Measurements from ENCODE around the gene DMRTA2. TPM values are rescaled to one million over a fixed set of nuclear protein-coding genes. Genes with fewer than 3 reads are reported as not detected.

Gene DMRTA2
- total and polyA plus RNA-seq, 4 donors, result 0.08 to 0.83 TPM; not detected in 2

DNA sequence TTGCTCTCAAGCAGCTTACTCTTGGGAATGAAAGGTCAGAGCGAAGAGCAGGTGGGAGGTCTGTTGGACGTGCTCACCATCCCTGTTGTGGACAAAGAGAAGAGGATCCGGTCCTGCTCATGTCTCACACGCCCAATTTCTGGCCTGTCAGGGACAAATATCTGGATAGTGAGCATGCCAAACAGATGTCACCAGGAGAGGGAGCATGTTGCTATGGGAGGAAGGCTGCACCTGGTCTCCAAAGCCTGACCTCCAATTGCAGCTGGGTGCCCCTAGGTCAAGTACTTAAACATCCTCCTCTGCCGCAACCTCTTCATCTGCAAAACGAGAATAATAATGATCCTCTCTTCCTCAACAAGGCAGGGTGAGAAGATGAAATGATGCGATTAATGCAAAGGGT, 53.4 kb downstream of the DMRTA2 start:
- no peak for DNase-seq
- H3K36me3 ChIP-seq (ENCODE audit: control insufficient read depth in 4 of 4, insufficient read depth in 4 of 4, low read length in 4 of 4), result no peaks in the 10 kb centered on the region
- ATAC-seq (ENCODE audit: insufficient read depth, low FRiP score), result no peak
- H3K4me1 ChIP-seq (ENCODE audit: control insufficient read depth in 5 of 5, insufficient read depth in 5 of 5, low read length in 5 of 5), result peaks cover 0 to 1% (median 0%) of the 10 kb centered on the region in 5 donors
- 81 to 83% methylated on average over 7 of the region's 7 CpGs for WGBS, 2 donors
- H3K9ac ChIP-seq (ENCODE audit: insufficient read depth in 1 of 2, low read length in 2 of 2), result no peak overlapping the region
- H3K9me3 ChIP-seq (ENCODE audit: control insufficient read depth in 4 of 4, insufficient read depth in 3 of 4, low read length in 3 of 4), result peaks cover 0 to 2% (median 0%) of the 10 kb centered on the region in 4 donors
- H3K27me3 ChIP-seq (ENCODE audit: control insufficient read depth in 3 of 3, insufficient read depth in 3 of 3, low read length in 2 of 3), result peaks cover 0 to 14% (median 11%) of the 10 kb centered on the region in 3 donors
- TF ChIP-seq, protein P1, sequence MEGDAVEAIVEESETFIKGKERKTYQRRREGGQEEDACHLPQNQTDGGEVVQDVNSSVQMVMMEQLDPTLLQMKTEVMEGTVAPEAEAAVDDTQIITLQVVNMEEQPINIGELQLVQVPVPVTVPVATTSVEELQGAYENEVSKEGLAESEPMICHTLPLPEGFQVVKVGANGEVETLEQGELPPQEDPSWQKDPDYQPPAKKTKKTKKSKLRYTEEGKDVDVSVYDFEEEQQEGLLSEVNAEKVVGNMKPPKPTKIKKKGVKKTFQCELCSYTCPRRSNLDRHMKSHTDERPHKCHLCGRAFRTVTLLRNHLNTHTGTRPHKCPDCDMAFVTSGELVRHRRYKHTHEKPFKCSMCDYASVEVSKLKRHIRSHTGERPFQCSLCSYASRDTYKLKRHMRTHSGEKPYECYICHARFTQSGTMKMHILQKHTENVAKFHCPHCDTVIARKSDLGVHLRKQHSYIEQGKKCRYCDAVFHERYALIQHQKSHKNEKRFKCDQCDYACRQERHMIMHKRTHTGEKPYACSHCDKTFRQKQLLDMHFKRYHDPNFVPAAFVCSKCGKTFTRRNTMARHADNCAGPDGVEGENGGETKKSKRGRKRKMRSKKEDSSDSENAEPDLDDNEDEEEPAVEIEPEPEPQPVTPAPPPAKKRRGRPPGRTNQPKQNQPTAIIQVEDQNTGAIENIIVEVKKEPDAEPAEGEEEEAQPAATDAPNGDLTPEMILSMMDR (IDR thresholded peaks at IDR 0.05; ENCODE audit: control extremely low read depth, extremely low read depth), result no peak
- H3K27ac ChIP-seq (ENCODE audit: low read depth in 1 of 2, low read length in 1 of 2), result no peak overlapping the region
- H3K4me3 ChIP-seq, result no peak overlapping the region

DNA sequence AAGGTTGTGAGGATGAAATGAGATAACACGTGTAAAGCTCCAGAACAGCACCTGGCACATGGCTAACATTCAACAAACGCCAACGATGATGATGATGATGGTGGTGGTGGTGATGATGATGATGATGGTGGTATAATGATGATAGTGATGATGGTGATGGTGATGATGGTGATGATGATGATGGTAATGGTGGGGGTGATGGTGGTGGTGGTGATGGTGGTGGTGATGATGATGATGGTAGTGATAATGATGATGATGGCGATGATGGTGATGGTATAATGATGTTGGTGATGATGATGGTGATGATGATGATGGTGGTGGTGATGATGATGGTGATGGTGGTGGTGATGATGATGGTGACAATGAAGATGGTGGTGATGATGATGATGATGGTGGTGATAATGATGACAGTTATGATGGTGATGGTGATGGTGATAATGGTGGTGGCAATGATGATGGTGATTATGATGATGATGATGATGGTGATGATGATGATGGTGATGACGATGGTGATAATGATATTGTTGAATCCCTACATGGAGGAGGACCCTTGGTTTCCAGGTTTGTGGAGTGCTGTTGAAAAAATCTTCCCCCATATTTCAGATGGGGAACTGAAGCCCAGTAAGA, 54.1 kb downstream of the DMRTA2 start:
- no peaks in the 10 kb centered on the region for H3K36me3 ChIP-seq (ENCODE audit: control insufficient read depth in 4 of 4, insufficient read depth in 4 of 4, low read length in 4 of 4)
- no peak overlapping the region for H3K9ac ChIP-seq (ENCODE audit: insufficient read depth in 1 of 2, low read length in 2 of 2)
- no peak overlapping the region for H3K27ac ChIP-seq (ENCODE audit: low read depth in 1 of 2, low read length in 1 of 2)
- H3K4me1 ChIP-seq (ENCODE audit: control insufficient read depth in 5 of 5, insufficient read depth in 5 of 5, low read length in 5 of 5), result peaks cover 0 to 1% (median 0%) of the 10 kb centered on the region in 5 donors
- ATAC-seq (ENCODE audit: insufficient read depth, low FRiP score) (no peak), DNase-seq (no peak)
- H3K9me3 ChIP-seq (ENCODE audit: control insufficient read depth in 4 of 4, insufficient read depth in 3 of 4, low read length in 3 of 4), result peaks cover 0 to 2% (median 0%) of the 10 kb centered on the region in 4 donors
- H3K27me3 ChIP-seq (ENCODE audit: control insufficient read depth in 3 of 3, insufficient read depth in 3 of 3, low read length in 2 of 3), result peaks cover 0 to 14% (median 11%) of the 10 kb centered on the region in 3 donors
- WGBS, 2 donors, result 76 to 82% methylated on average over 5 of the region's 5 CpGs
- H3K4me3 ChIP-seq, result no peak overlapping the region
- TF ChIP-seq, protein P1 (IDR thresholded peaks at IDR 0.05; ENCODE audit: control extremely low read depth, extremely low read depth), result no peak

DNA sequence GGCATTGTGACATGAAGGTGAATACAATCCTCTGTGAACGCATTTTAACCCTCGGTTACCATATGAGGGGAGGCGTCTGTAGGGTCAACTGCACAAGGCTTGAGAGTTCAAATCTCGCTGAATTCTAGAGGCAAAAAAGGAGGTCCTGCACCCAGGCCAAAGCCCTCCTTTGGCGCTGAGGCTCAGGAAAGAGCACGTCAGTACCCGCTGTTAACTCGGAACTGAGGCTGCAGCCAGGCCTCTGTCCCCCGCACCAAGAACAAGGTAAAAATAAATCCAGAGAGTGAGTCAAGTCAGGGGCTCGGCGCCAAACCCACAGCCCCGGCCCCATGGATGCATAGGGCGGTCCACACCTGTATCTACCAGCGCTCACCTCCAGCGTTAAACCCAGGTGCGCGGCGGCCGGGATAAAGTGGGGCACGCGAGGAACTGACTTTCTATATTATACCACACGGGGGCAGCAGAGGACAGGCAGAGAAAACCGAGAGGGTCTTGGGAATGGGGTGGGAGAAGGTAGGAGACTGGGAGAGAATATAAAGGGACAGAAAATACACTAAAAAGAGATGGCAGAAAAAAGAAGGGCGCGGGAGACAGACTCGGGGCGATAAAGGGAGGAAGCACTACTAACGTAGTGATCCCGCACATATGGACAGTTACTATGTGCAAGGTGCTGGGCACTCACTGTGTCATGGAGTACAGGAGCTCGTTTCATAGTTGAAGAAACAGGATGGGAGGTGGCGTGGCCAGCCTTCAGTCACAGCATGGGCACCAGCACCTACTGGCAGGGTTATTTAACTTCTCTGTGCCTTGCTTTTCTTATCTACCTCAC, 54.9 kb downstream of the DMRTA2 start:
- Histone ChIP-seq H3K9ac (ENCODE audit: insufficient read depth in 1 of 2, low read length in 2 of 2) (no peak overlapping the region), H3K27ac (ENCODE audit: low read depth in 1 of 2, low read length in 1 of 2) (no peak overlapping the region), H3K36me3 (ENCODE audit: control insufficient read depth in 4 of 4, insufficient read depth in 4 of 4, low read length in 4 of 4) (no peaks in the 10 kb centered on the region), H3K4me1 (ENCODE audit: control insufficient read depth in 5 of 5, insufficient read depth in 5 of 5, low read length in 5 of 5) (peaks cover 0 to 1% (median 0%) of the 10 kb centered on the region in 5 donors), H3K9me3 (ENCODE audit: control insufficient read depth in 4 of 4, insufficient read depth in 3 of 4, low read length in 3 of 4) (peaks cover 0 to 2% (median 0%) of the 10 kb centered on the region in 4 donors), H3K27me3 (ENCODE audit: control insufficient read depth in 3 of 3, insufficient read depth in 3 of 3, low read length in 2 of 3) (peaks cover 0 to 14% (median 11%) of the 10 kb centered on the region in 3 donors), H3K4me3 (no peak overlapping the region)
- ATAC-seq (ENCODE audit: insufficient read depth, low FRiP score) (peak; percentile 72), DNase-seq (peak; percentile 41 to 62 (median 46))
- TF ChIP-seq, protein P1 (IDR thresholded peaks at IDR 0.05; ENCODE audit: control extremely low read depth, extremely low read depth), result peak; percentile 46
- 20 to 21% methylated on average over 31 of the region's 31 CpGs for WGBS, 2 donors

Measured in lung (tissue), 12 donors.